ENCODE data around the gene PRDM12.

Gene PRDM12

DNA sequence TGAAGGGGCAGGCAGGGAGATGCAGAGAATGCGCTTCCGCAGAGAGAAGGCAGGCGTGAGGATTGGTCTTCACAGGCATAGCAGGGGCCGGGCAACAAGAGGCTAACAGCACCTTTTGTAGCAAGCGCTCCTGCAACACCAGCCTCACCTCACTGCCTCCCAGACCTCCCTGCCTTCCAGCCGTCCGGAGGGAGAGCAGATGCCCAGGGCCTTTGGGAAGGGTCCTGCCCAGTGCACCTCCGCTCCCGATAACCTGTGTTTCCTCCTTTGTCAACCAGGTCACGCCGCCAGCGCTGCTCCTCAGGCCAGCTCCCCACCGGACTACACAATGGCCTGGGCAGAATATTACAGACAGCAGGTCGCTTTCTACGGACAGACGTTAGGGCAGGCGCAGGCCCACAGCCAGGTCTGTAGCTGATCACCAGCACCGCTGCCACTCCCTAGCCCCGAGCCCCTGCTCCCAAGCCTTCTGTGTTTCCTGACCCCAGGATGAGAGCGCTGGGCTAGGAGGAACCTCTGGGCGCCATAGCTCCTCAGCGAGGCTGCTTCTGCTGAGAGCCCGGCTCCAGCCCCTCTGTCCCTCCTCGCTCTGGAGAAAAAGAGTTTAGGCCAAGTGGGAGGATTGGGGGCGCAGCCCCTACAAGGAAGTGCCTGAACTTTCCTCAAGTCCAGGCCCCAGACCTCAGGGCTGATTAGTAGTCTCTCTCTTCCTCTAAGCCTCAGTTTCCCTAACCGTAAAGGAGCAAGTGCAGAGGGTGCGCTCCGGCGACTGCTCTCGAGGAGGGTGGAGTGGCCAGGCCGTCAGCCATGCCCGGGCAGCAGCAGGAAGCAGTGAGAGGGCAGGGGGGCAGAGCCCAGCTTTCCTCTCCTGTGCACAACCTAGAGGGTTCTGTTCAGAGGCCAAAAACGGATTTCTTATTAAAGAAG lies 28.4 kb upstream of the PRDM12 start:
- DNase-seq (ENCODE audit: low read depth) = no peak
- TF ChIP-seq, protein P1, sequence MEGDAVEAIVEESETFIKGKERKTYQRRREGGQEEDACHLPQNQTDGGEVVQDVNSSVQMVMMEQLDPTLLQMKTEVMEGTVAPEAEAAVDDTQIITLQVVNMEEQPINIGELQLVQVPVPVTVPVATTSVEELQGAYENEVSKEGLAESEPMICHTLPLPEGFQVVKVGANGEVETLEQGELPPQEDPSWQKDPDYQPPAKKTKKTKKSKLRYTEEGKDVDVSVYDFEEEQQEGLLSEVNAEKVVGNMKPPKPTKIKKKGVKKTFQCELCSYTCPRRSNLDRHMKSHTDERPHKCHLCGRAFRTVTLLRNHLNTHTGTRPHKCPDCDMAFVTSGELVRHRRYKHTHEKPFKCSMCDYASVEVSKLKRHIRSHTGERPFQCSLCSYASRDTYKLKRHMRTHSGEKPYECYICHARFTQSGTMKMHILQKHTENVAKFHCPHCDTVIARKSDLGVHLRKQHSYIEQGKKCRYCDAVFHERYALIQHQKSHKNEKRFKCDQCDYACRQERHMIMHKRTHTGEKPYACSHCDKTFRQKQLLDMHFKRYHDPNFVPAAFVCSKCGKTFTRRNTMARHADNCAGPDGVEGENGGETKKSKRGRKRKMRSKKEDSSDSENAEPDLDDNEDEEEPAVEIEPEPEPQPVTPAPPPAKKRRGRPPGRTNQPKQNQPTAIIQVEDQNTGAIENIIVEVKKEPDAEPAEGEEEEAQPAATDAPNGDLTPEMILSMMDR (IDR thresholded peaks at IDR 0.05; ENCODE audit: control insufficient read depth, insufficient read depth, low read depth, low read length, missing control alignments) = no peak
- no peak overlapping the region for H3K4me3 ChIP-seq (ENCODE audit: control insufficient read depth, low read depth, low read length)

DNA sequence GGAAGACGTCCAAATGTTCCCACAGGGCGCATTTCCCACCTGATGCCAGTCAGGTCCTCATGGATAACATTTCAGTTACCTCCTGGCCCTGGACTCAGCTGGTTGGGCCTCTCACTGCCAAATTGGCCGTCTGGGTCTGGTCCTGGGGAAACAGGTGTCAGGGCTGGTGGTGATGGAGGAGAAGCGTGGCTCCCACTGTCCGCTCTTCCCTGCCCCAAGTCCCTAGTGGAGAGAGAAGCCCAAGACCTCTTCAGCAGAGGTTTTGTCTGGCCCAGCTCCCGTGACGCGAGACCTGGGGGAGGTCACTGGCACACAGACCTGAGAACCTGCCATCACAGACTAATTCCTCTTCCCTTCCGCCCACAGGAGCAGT lies 27.8 kb upstream of the PRDM12 start:
- DNase-seq (ENCODE audit: low read depth) = no peak
- TF ChIP-seq, protein P1 (IDR thresholded peaks at IDR 0.05; ENCODE audit: control insufficient read depth, insufficient read depth, low read depth, low read length, missing control alignments) = no peak

DNA sequence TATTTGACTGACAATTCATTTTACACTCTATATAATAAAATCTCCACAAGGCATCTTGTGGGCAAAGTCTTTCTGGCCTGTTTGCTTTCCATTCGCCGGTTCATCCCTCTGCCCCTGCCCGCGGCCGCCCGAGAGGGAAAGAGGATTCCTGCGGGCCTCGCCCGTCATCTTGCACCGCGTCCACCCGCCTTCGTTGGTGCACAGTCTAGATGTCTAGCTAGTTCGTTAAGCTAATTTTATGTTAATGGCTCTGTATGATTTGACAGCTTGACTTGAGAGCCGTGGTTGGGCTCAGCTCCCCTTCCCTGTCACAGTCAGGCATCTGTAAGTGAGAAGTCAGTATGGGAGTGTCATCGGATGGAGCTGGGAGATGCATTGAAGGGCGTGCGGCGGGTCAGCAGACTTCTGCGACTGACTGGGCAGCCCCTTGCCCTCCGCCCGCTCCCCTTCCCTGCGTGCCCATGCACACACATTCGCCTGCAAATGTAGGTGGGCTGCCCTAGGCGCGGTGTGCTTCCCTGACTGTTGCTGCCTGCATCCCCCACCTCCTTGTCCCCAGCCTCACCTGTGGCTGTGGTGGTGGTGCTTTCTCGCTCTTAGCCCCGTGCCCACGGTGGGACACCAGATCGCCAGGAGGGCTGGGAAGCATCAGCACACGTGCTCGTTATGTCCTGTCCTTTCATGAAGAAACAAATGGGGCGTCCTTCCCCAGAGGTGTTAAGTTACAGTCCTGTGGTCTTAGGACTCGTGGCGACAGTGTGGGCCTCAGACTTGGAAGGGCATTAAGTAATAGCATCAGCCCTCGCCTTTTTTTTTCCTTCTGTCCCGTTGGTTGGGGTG lies 25.9 kb upstream of the PRDM12 start:
- no peak for DNase-seq (ENCODE audit: low read depth)
- no peak overlapping the region for H3K4me3 ChIP-seq (ENCODE audit: control insufficient read depth, low read depth, low read length)
- TF ChIP-seq, protein P1 (IDR thresholded peaks at IDR 0.05; ENCODE audit: control insufficient read depth, insufficient read depth, low read depth, low read length, missing control alignments) = no peak

More for the DNA sequence above, 27.8 kb upstream of the PRDM12 start:
- H3K4me3 ChIP-seq (ENCODE audit: control insufficient read depth, low read depth, low read length) = no peak overlapping the region

DNA sequence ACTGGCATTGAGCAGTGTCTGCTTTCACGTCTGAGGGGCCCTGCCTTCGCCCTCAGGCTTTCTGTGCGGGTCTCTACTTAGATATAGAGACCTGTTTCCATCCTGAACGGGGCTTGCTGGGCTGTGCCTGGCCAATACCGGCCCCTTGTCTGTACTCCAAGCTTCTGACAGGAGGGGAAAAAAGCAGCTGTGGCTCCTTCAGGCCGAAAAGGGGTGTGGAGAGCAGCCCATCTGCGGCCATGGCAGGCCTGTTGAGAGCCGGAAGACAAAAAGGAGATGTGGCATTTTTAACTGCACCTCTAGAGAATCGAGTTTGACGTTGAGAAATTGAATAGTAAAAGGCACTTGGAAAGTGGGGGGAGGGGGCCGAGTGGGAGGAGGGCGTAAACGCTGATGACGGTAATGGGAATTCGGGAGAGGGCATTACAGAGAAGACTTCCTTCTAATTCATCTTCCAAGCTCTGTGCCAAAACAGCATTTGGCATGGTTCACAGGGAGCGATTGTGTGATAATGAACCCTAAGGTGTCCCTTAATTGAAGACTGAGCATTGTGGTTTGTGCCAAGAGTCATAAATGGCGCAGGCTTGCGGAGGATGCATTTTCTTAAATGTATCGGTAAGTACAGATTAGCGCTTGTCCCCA lies 25.1 kb upstream of the PRDM12 start:
- DNase-seq (ENCODE audit: low read depth) = no peak
- no peak overlapping the region for H3K4me3 ChIP-seq (ENCODE audit: control insufficient read depth, low read depth, low read length)
- TF ChIP-seq, protein P1 (IDR thresholded peaks at IDR 0.05; ENCODE audit: control insufficient read depth, insufficient read depth, low read depth, low read length, missing control alignments) = no peak

DNA sequence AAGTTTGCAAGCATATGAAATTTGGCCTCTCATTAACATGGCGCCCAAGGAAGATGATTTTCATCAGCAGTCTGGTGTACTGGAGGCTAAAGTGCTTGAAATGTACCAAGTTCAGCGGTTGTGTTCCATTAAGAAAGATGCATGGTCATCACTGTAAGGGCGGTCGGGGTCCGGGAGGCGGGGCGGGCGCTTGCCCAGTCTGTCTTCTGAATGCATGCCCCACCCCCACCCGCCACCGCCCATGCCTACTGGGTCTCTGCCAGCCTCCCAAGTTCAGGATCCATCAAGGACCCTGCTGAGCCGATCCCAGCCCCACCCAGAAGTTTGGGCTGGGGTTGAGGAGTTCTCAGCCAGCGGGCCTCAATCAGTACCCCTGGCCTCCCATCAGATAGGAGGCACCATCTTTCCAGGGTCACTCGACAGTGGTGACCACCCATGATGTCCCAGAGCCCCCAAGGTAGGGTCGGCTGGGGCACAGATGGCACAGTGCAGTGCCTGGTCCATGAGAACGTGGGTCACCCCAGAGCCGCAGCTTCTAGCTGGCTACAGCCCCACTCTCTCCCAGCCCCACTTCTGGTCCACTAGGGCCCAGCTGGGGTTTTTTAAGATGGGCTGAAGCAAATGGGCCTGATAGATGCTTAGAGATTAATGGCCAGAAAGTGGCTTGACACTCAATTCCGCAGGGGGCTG lies 24.4 kb upstream of the PRDM12 start:
- DNase-seq (ENCODE audit: low read depth) = no peak
- no peak overlapping the region for H3K4me3 ChIP-seq (ENCODE audit: control insufficient read depth, low read depth, low read length)
- TF ChIP-seq, protein P1 (IDR thresholded peaks at IDR 0.05; ENCODE audit: control insufficient read depth, insufficient read depth, low read depth, low read length, missing control alignments) = no peak

GRCh38 chr9:130640681-130641080 lies 23.7 kb upstream of the PRDM12 start:
- no peak for DNase-seq (ENCODE audit: low read depth)
- H3K4me3 ChIP-seq (ENCODE audit: control insufficient read depth, low read depth, low read length) = no peak overlapping the region
- TF ChIP-seq, protein P1 (IDR thresholded peaks at IDR 0.05; ENCODE audit: control insufficient read depth, insufficient read depth, low read depth, low read length, missing control alignments) = no peak

All from AG09309 (cell line).